Measurements from ENCODE around the gene FBXW5.

Gene FBXW5

DNA sequence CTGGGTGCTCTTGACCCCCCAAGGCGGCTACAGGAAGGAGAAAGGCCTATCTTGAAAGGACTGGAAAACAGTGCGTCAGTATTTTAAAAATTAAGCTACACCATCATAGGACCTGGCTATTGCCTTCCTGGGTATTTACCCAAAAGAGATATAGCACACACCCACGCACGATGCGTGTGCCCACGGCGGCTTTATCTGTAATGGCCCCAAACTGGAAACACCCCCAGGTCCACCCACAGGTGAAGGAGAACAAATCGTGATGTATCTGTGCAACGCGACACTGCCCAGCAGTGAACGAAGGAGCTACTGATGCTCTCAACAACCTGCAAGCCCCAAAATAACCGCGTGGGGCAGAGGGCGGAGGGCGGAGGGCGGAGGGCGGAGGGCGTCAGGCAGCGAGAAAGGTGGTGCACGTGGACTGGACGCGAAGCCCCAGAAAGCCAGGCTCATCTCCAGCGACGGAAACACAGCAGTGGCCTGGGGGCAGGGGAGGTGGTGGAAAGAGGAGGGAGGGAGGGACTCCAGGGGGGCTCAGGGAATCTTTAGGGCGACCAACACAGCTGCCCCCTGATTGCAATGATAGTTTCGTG is 20.4 kb upstream of the FBXW5 start:
- no peaks in the 10 kb centered on the region for H3K36me3 ChIP-seq (ENCODE audit: control insufficient read depth in 1 of 2, insufficient read depth in 2 of 2, low read length in 2 of 2)
- no peak overlapping the region for H3K4me3 ChIP-seq (ENCODE audit: low read depth in 1 of 2, low read length in 2 of 2)
- H3K9me3 ChIP-seq (ENCODE audit: control insufficient read depth in 1 of 2, low read length in 2 of 2): no peaks in the 10 kb centered on the region
- peaks cover 0 to 10% of the 10 kb centered on the region in 2 donors for H3K4me1 ChIP-seq (ENCODE audit: control insufficient read depth in 1 of 2, insufficient read depth in 2 of 2, low read length in 2 of 2)
- no peaks in the 10 kb centered on the region for H3K27me3 ChIP-seq (ENCODE audit: low read depth, low read length)
- no peak overlapping the region for H3K27ac ChIP-seq (ENCODE audit: low read length)

DNA sequence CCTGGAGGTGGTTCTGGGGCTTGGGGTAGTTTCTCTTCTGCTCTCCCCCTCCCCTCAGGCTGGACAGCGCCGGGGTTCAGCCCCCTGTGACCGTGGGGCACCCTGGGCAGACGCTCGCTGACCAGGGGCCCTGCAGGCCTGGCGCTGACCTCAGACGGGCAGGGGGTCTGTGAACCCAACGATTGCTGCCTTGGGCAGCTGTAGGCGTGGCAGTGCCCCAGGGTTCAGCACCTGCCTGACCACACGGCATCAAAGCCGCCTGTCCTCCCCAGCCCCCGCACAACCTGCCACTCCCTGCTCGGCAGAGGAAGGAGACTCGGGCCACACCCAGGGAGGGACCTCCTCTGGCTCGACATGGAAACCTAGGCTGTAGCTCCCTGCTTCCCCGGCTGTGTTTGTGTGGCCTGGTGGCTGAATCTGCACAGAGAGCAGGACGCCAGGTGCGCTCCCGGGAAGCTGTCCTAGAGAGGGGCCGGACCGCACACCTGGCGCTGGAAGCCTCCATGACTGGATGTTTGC is 19.7 kb upstream of the FBXW5 start:
- H3K9me3 ChIP-seq (ENCODE audit: control insufficient read depth in 1 of 2, low read length in 2 of 2): no peaks in the 10 kb centered on the region
- no peaks in the 10 kb centered on the region for H3K36me3 ChIP-seq (ENCODE audit: control insufficient read depth in 1 of 2, insufficient read depth in 2 of 2, low read length in 2 of 2)
- peaks cover 0 to 10% of the 10 kb centered on the region in 2 donors for H3K4me1 ChIP-seq (ENCODE audit: control insufficient read depth in 1 of 2, insufficient read depth in 2 of 2, low read length in 2 of 2)
- H3K27ac ChIP-seq (ENCODE audit: low read length): no peak overlapping the region
- no peaks in the 10 kb centered on the region for H3K27me3 ChIP-seq (ENCODE audit: low read depth, low read length)
- H3K4me3 ChIP-seq (ENCODE audit: low read depth in 1 of 2, low read length in 2 of 2): no peak overlapping the region

GRCh38 chr9:136963751-136964150 is 19.2 kb upstream of the FBXW5 start:
- no peak overlapping the region for H3K27ac ChIP-seq (ENCODE audit: low read length)
- no peaks in the 10 kb centered on the region for H3K27me3 ChIP-seq (ENCODE audit: low read depth, low read length)
- peaks cover 0 to 10% of the 10 kb centered on the region in 2 donors for H3K4me1 ChIP-seq (ENCODE audit: control insufficient read depth in 1 of 2, insufficient read depth in 2 of 2, low read length in 2 of 2)
- H3K36me3 ChIP-seq (ENCODE audit: control insufficient read depth in 1 of 2, insufficient read depth in 2 of 2, low read length in 2 of 2): no peaks in the 10 kb centered on the region
- no peak overlapping the region for H3K4me3 ChIP-seq (ENCODE audit: low read depth in 1 of 2, low read length in 2 of 2)
- no peaks in the 10 kb centered on the region for H3K9me3 ChIP-seq (ENCODE audit: control insufficient read depth in 1 of 2, low read length in 2 of 2)

- no peak overlapping the region for H3K27ac ChIP-seq (ENCODE audit: low read length)
- H3K36me3 ChIP-seq (ENCODE audit: control insufficient read depth in 1 of 2, insufficient read depth in 2 of 2, low read length in 2 of 2): no peaks in the 10 kb centered on the region
- peaks cover 0 to 10% of the 10 kb centered on the region in 2 donors for H3K4me1 ChIP-seq (ENCODE audit: control insufficient read depth in 1 of 2, insufficient read depth in 2 of 2, low read length in 2 of 2)
- no peak overlapping the region for H3K4me3 ChIP-seq (ENCODE audit: low read depth in 1 of 2, low read length in 2 of 2)
- H3K27me3 ChIP-seq (ENCODE audit: low read depth, low read length): no peaks in the 10 kb centered on the region
- no peaks in the 10 kb centered on the region for H3K9me3 ChIP-seq (ENCODE audit: control insufficient read depth in 1 of 2, low read length in 2 of 2)
Observed at GRCh38 chr9:136963341-136963740, 18.8 kb upstream of the FBXW5 start.

- Histone ChIP-seq H3K36me3 (ENCODE audit: control insufficient read depth in 1 of 2, insufficient read depth in 2 of 2, low read length in 2 of 2) (no peaks in the 10 kb centered on the region), H3K4me1 (ENCODE audit: control insufficient read depth in 1 of 2, insufficient read depth in 2 of 2, low read length in 2 of 2) (peaks cover 0 to 10% of the 10 kb centered on the region in 2 donors), H3K4me3 (ENCODE audit: low read depth in 1 of 2, low read length in 2 of 2) (no peak overlapping the region), H3K27ac (ENCODE audit: low read length) (no peak overlapping the region), H3K27me3 (ENCODE audit: low read depth, low read length) (no peaks in the 10 kb centered on the region), H3K9me3 (ENCODE audit: control insufficient read depth in 1 of 2, low read length in 2 of 2) (no peaks in the 10 kb centered on the region)
Observed at GRCh38 chr9:136962701-136963248, 18.2 kb upstream of the FBXW5 start.

GRCh38 chr9:136962163-136962562 is 17.6 kb upstream of the FBXW5 start:
- Histone ChIP-seq H3K9me3 (ENCODE audit: control insufficient read depth in 1 of 2, low read length in 2 of 2) (no peaks in the 10 kb centered on the region), H3K27ac (ENCODE audit: low read length) (no peak overlapping the region), H3K27me3 (ENCODE audit: low read depth, low read length) (no peaks in the 10 kb centered on the region), H3K36me3 (ENCODE audit: control insufficient read depth in 1 of 2, insufficient read depth in 2 of 2, low read length in 2 of 2) (no peaks in the 10 kb centered on the region), H3K4me1 (ENCODE audit: control insufficient read depth in 1 of 2, insufficient read depth in 2 of 2, low read length in 2 of 2) (peaks cover 0 to 10% of the 10 kb centered on the region in 2 donors), H3K4me3 (ENCODE audit: low read depth in 1 of 2, low read length in 2 of 2) (no peak overlapping the region)

DNA sequence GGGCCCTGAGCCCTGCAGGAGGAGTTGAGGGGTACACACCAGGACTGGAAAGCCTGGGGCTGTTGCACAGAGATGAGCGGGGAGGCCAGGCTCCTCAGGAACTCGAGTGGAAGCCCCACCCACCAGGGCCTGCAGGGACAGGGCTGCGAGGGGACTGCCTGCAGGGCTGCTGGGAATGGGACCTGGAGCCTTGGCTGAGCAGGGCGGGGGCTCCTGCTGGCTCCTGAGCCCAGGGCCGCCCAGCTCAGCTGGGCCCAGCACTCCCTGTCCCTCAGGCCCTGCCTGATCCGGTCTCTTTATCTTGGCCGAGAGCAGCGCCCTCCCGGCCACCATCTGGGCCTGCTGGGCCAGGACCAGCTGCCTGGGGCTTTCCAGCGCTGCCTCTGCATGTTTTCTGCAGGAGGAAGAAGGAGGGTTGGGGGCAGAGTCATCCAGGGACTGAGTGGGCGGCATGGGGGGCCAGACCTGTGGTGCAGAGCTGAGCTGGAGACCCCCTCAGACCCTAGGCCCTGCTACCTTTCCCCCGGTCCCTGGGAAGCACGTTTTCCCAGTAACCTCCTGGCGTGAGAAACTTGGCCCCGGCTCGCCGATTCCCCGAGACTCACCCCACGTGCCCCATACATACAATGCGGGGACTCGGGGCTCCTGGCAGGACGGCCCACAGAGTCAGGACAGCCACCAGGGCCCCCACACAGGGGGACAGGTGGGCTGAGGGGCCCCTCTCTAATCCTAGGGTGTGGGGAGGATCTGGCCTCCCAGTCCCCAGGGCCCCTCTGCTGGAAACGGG is 16.9 kb upstream of the FBXW5 start:
- H3K4me1 ChIP-seq (ENCODE audit: control insufficient read depth in 1 of 2, insufficient read depth in 2 of 2, low read length in 2 of 2): peaks cover 0 to 10% of the 10 kb centered on the region in 2 donors
- H3K36me3 ChIP-seq (ENCODE audit: control insufficient read depth in 1 of 2, insufficient read depth in 2 of 2, low read length in 2 of 2): no peaks in the 10 kb centered on the region
- H3K27ac ChIP-seq (ENCODE audit: low read length): no peak overlapping the region
- no peaks in the 10 kb centered on the region for H3K9me3 ChIP-seq (ENCODE audit: control insufficient read depth in 1 of 2, low read length in 2 of 2)
- no peaks in the 10 kb centered on the region for H3K27me3 ChIP-seq (ENCODE audit: low read depth, low read length)
- H3K4me3 ChIP-seq (ENCODE audit: low read depth in 1 of 2, low read length in 2 of 2): no peak overlapping the region

DNA sequence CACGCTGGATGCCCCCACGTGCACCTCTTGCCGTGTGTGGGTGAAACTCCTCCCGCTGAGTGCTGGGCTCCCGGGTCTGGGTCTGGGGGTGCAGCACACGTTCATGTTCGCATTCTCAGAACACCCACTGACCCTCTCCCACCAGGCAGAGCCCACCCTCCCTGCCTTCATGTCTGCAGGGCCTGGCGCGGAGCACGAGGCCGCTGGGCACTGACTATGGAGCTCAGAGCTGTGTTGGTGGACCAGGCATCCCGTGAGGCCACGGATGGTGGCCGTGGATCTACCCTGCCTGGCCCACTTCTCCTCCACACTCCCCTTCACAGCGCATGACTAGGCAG is 16.4 kb upstream of the FBXW5 start:
- Histone ChIP-seq H3K4me1 (ENCODE audit: control insufficient read depth in 1 of 2, insufficient read depth in 2 of 2, low read length in 2 of 2) (peaks cover 0 to 6% of the 10 kb centered on the region in 2 donors), H3K36me3 (ENCODE audit: control insufficient read depth in 1 of 2, insufficient read depth in 2 of 2, low read length in 2 of 2) (no peaks in the 10 kb centered on the region), H3K27ac (ENCODE audit: low read length) (no peak overlapping the region), H3K27me3 (ENCODE audit: low read depth, low read length) (no peaks in the 10 kb centered on the region), H3K9me3 (ENCODE audit: control insufficient read depth in 1 of 2, low read length in 2 of 2) (no peaks in the 10 kb centered on the region), H3K4me3 (ENCODE audit: low read depth in 1 of 2, low read length in 2 of 2) (no peak overlapping the region)

GRCh38 chr9:136960212-136960937 is 15.8 kb upstream of the FBXW5 start:
- no peaks in the 10 kb centered on the region for H3K9me3 ChIP-seq (ENCODE audit: control insufficient read depth in 1 of 2, low read length in 2 of 2)
- H3K4me1 ChIP-seq (ENCODE audit: control insufficient read depth in 1 of 2, insufficient read depth in 2 of 2, low read length in 2 of 2): peaks cover 0 to 4% of the 10 kb centered on the region in 2 donors
- H3K27me3 ChIP-seq (ENCODE audit: low read depth, low read length): no peaks in the 10 kb centered on the region
- no peaks in the 10 kb centered on the region for H3K36me3 ChIP-seq (ENCODE audit: control insufficient read depth in 1 of 2, insufficient read depth in 2 of 2, low read length in 2 of 2)
- H3K27ac ChIP-seq (ENCODE audit: low read length): no peak overlapping the region
- H3K4me3 ChIP-seq (ENCODE audit: low read depth in 1 of 2, low read length in 2 of 2): no peak overlapping the region

- Histone ChIP-seq H3K4me3 (ENCODE audit: low read depth in 1 of 2, low read length in 2 of 2) (no peak overlapping the region), H3K27me3 (ENCODE audit: low read depth, low read length) (no peaks in the 10 kb centered on the region), H3K36me3 (ENCODE audit: control insufficient read depth in 1 of 2, insufficient read depth in 2 of 2, low read length in 2 of 2) (no peaks in the 10 kb centered on the region), H3K9me3 (ENCODE audit: control insufficient read depth in 1 of 2, low read length in 2 of 2) (no peaks in the 10 kb centered on the region), H3K4me1 (ENCODE audit: control insufficient read depth in 1 of 2, insufficient read depth in 2 of 2, low read length in 2 of 2) (peaks cover 0 to 4% of the 10 kb centered on the region in 2 donors), H3K27ac (ENCODE audit: low read length) (no peak overlapping the region)
Observed at GRCh38 chr9:136958898-136959850, 14.6 kb upstream of the FBXW5 start.

All from muscle layer of duodenum (tissue), 2 donors.